GM12878 (cell line): ENCODE measurements around the gene EGFR. TPM values are rescaled to one million over a fixed set of nuclear protein-coding genes. Genes with fewer than 3 reads are reported as not detected.

ENCODE experiments used
- ATAC-seq: fragments of 200-7000 bp; cut with Tn5 transposase; 3 replicates; pipeline ENCODE4 v1.9.1; 2020; ENCODE audit warnings: mild to moderate bottlenecking, moderate library complexity
- BruUV-seq: library from RNA; stranded (reverse); fragments of 400-500 nt; replicated peaks from 2 replicates; lab custom pipeline; 2021; lab: Mats Ljungman, UMichigan
- CTCF ChIA-PET: fragments of 300-600 bp; sonication (Branson Sonifier 250); formaldehyde crosslinking; extraction: SDS; loops from one replicate; lab custom pipeline; 2021; ENCODE audit warnings: inconsistent platforms; lab: Yijun Ruan, JAX
- POLR2A ChIA-PET: fragments of 350-600 bp; formaldehyde crosslinking; extraction: SDS; loops from one replicate; lab custom pipeline; 2021; ENCODE audit warnings: inconsistent platforms; lab: Charles Lee
- RAD21 ChIA-PET: fragments of 300-600 bp; sonication (Branson Sonifier 250); formaldehyde crosslinking; loops from one replicate; lab custom pipeline; 2023; ENCODE audit warnings: antibody characterized with exemption; ENCODE audit not compliant: unreplicated experiment; lab: Charles Lee
- SMC1A ChIA-PET: fragments of 300-600 bp; sonication (Branson Sonifier 250); formaldehyde crosslinking; loops from one replicate; lab custom pipeline; 2023; ENCODE audit not compliant: unreplicated experiment, uncharacterized antibody; lab: Charles Lee
- DNase-seq: peaks from one replicate; pipeline ENCODE4 v3.0.0-alpha.2; 2011; ENCODE audit warnings: low read depth, low spot score
- FAIRE-seq: peaks from 3 replicates; lab custom pipeline; 2011; peaks lifted over from hg19 to GRCh38; lab: Jason Lieb, UNC
- H2AFZ ChIP-seq: 2 replicates; pipeline ENCODE4 v1.6.0; 2011; ENCODE audit warnings: low read depth, low read length, control low read depth; ENCODE audit not compliant: control insufficient read depth
- H3K27ac ChIP-seq: 2 replicates; pipeline ENCODE4 v1.5.1; 2011; ENCODE audit warnings: control low read depth; ENCODE audit not compliant: control insufficient read depth, insufficient read depth
- H3K27me3 ChIP-seq, 2 experiments: replicated peaks in 1 of 2; 2 replicates each; pipeline versions ENCODE4 v1.6.0 to v1.6.1; 2011; ENCODE audit warnings: low read length in 1 of 2; ENCODE audit not compliant: control insufficient read depth in 2 of 2, insufficient read depth in 2 of 2
- H3K36me3 ChIP-seq, 2 experiments: 2 replicates each; pipeline ENCODE4 v1.5.1; 2011; ENCODE audit warnings: low read length in 1 of 2; ENCODE audit not compliant: control insufficient read depth in 2 of 2, insufficient read depth in 2 of 2
- H3K4me1 ChIP-seq: 2 replicates; pipeline ENCODE4 v1.6.1; 2011; ENCODE audit warnings: mild to moderate bottlenecking, low read length, moderate library complexity, mixed read lengths; ENCODE audit not compliant: control insufficient read depth, insufficient read depth
- H3K4me2 ChIP-seq: 2 replicates; pipeline ENCODE4 v1.6.0; 2011; ENCODE audit warnings: control low read depth; ENCODE audit not compliant: control insufficient read depth, insufficient read depth
- H3K4me3 ChIP-seq: fragments of 200-600 bp; sonication (generic); 2 replicates; pipeline ENCODE4 v1.5.1; 2016
- H3K79me2 ChIP-seq: 2 replicates; pipeline ENCODE4 v1.6.0; 2011; ENCODE audit warnings: low read length; ENCODE audit not compliant: control insufficient read depth, insufficient read depth
- H3K9ac ChIP-seq: 2 replicates; pipeline ENCODE4 v1.8.0; 2011; ENCODE audit warnings: low read length, control low read depth, mixed read lengths; ENCODE audit not compliant: control insufficient read depth, insufficient read depth
- H3K9me3 ChIP-seq: replicated peaks from 3 replicates; pipeline ENCODE4 v1.5.1; 2011; ENCODE audit warnings: mild to moderate bottlenecking, low read length; ENCODE audit not compliant: control insufficient read depth, insufficient read depth
- H4K20me1 ChIP-seq: 2 replicates; pipeline ENCODE4 v1.6.0; 2011; ENCODE audit not compliant: control insufficient read depth, insufficient read depth
- HDGF ChIP-seq: fragments of 450-650 bp; IDR thresholded peaks from 2 replicates; pipeline ENCODE4 v1.6.1; 2016; ENCODE audit warnings: antibody characterized with exemption
- JUNB ChIP-seq: IDR thresholded peaks from 2 replicates; pipeline ENCODE4 v1.6.1; 2016; ENCODE audit warnings: antibody characterized with exemption, mild to moderate bottlenecking
- NR2C1 ChIP-seq: fragments of 450-650 bp; IDR thresholded peaks from 2 replicates; pipeline ENCODE4 v1.6.1; 2017; ENCODE audit warnings: antibody characterized with exemption, mild to moderate bottlenecking, moderate library complexity
- REST ChIP-seq: IDR thresholded peaks from 2 replicates; pipeline ENCODE4 v1.6.1; 2012; ENCODE audit warnings: mild to moderate bottlenecking, low read depth, low read length
- WGBS: methylation state at CpG from one replicate; pipeline ENCODE4 v1.1.6; 2016; ENCODE audit warnings: low lambda C conversion rate; ENCODE audit not compliant: insufficient replicate concordance, insufficient coverage; ENCODE audit errors: missing lambda C conversion rate; 5-methylcytosine and 5-hydroxymethylcytosine counted together
- in situ Hi-C: fragments of 300-500 bp; cut with MboI; formaldehyde crosslinking; loops from 9 replicates; pipeline ENCODE4 v1.14.3; 2018; ENCODE audit warnings: mixed read lengths
- intact Hi-C: fragments of 100-400 bp; cut with micrococcal nuclease; formaldehyde crosslinking; loops from one replicate; pipeline ENCODE4 v1.14.2; 2022; ENCODE audit not compliant: unreplicated experiment
- polyA plus RNA-seq, 11 experiments: library from polyadenylated mRNA; depleted of rRNA in 4 of 11; unstranded in 6 of 11; stranded (reverse) in 5 of 11; fragments of >200 nt; fragmentation: Nextera tagmentation in 4 of 11; fragmentation: Illumina TruSeq in 1 of 11; extraction: Ambion mirVana in 4 of 11; extraction: Trizol in 1 of 11; gene quantifications; 1 replicate in 1 of 11; 2 replicates in 10 of 11; pipeline versions ENCODE4 v1.2.1 to v1.2.3, GENCODE V29; 2011 to 2016; ENCODE audit warnings: inconsistent platforms in 2 of 11, missing spikeins in 2 of 11, low read depth in 1 of 11
- total RNA-seq, 4 experiments: library from RNA; depleted of rRNA in 3 of 4; stranded (reverse); fragments of >200 nt in 3 of 4; fragmentation: Illumina TruSeq in 1 of 4; extraction: Trizol in 1 of 4; gene quantifications; 2 replicates each; pipeline versions ENCODE4 v1.2.1 to v1.2.3, GENCODE V29; 2013 to 2021

The EGFR gene
- total and polyA plus RNA-seq, 10 of the 15 experiments (the other 5 are each of a cell fraction or from before 2014, with no cell fraction given), result 0.01 to 0.31 TPM; not detected in 8

- TF ChIP-seq HDGF (no peak), JUNB (no peak), REST (no peak), NR2C1 (no peak)
- H3K27me3 ChIP-seq, result no peaks in the 10 kb centered on the region; a peak in 3 of 4 replicates
- H3K27ac ChIP-seq, result no peak overlapping the region
- ChIA-PET CTCF (interaction anchor here (1.0 kb wide), 1 partner anchor 83 kb away, joined by 3 read pairs; no protein-coding TSS in a partner anchor), POLR2A (no interaction called here), SMC1A (interaction anchor here (0.6 kb wide), 1 partner anchor 357 kb away, joined by 3 read pairs; no protein-coding TSS in a partner anchor), RAD21 (no interaction called here)
- no peaks in the 10 kb centered on the region for H3K36me3 ChIP-seq
- no peak for ATAC-seq
- no peak overlapping the region for H3K9ac ChIP-seq
- H3K9me3 ChIP-seq, result no peaks in the 10 kb centered on the region
- in situ Hi-C loops (no loop called here), intact Hi-C loops (no loop called here)
- H3K4me2 ChIP-seq, result no peak overlapping the region
- BruUV-seq, result no TSS peak
- no peaks in the 10 kb centered on the region for H4K20me1 ChIP-seq
- no peaks in the 10 kb centered on the region for H3K4me1 ChIP-seq
- WGBS, result 56% methylated on average over 5 of the region's 5 CpGs
- FAIRE-seq, result no peak
- H3K4me3 ChIP-seq, result no peak overlapping the region
- DNase-seq, result no peak
- no peak overlapping the region for H2AFZ ChIP-seq
- H3K79me2 ChIP-seq, result no peaks in the 10 kb centered on the region
These were observed 153.3 kb downstream of the EGFR start for GRCh38 chr7:55172161-55172560.
